Activated T-helper 1 cell treated with anti-CD3 and anti-CD28 coated beads, Interleukin-12 subunit alpha, Interleukin-12 subunit beta, Interleukin-2, Interleukin-4 antibody, amounts not matched to agents 30 ng/mL and 10 ng/mL and 1 ng/mL, durations not matched to agents 14 hours and 24 hours and 36 hours (primary cell): Measurements from ENCODE around the gene TNFRSF25. TPM values are rescaled to one million over a fixed set of nuclear protein-coding genes. Genes with fewer than 3 reads are reported as not detected.
A peak's percentile ranks its signal among the peaks of the same experiment; 100 is the strongest.
"Not testable (repeated sequence)": the region's sequence is repeated elsewhere in the genome, so short reads cannot be mapped to it uniquely, and the experiment has no call there.

Experiments
- DNase-seq: peaks from one replicate; pipeline ENCODE4 v3.0.0; 2021; ENCODE audit warnings: low spot score
- H3K27ac Mint-ChIP-seq: one replicate; pipeline ENCODE4 v1.8.0; 2021; ENCODE audit warnings: mild to moderate bottlenecking, mixed read lengths
- H3K27me3 Mint-ChIP-seq: one replicate; pipeline ENCODE4 v1.8.0; 2022; ENCODE audit warnings: mild to moderate bottlenecking, moderate library complexity, mixed read lengths; ENCODE audit not compliant: insufficient read depth
- H3K36me3 Mint-ChIP-seq: one replicate; pipeline ENCODE4 v1.8.0; 2021; ENCODE audit warnings: low read depth, mixed read lengths
- H3K4me1 Mint-ChIP-seq: one replicate; pipeline ENCODE4 v1.8.0; 2021; ENCODE audit warnings: low read depth, mixed read lengths
- H3K4me3 Mint-ChIP-seq: one replicate; pipeline ENCODE4 v1.8.0; 2021; ENCODE audit warnings: mild to moderate bottlenecking, moderate library complexity, mixed read lengths
- H3K9me3 Mint-ChIP-seq: one replicate; pipeline ENCODE4 v1.8.0; 2021; ENCODE audit warnings: mixed read lengths
- intact Hi-C: fragments of 100-400 bp; cut with micrococcal nuclease; formaldehyde crosslinking; loops from one replicate; pipeline ENCODE4 v1.15.1; 2024
- total RNA-seq: library from RNA; stranded (reverse); gene quantifications from 2 replicates; pipeline ENCODE4 v1.2.3, GENCODE V29; 2022

Gene TNFRSF25
- total RNA-seq, 1 donor from 2014 or later: 151 TPM

- intact Hi-C loops: loop anchor here (1.0 to 5.0 kb wide), 6 partner anchors 15 to 261 kb away; partner anchors contain the start of genes ACOT7, GPR153 and RPL22
- peak; percentile 53 for DNase-seq
- Mint-ChIP-seq H3K27ac (peak overlapping the region; percentile 84), H3K4me1 (peaks cover 45% of the 10 kb centered on the region), H3K27me3 (peaks cover 12% of the 10 kb centered on the region), H3K36me3 (peaks cover 37% of the 10 kb centered on the region), H3K4me3 (peak overlapping the region; percentile 75), H3K9me3 (no peaks in the 10 kb centered on the region)
These were observed 6.1 kb downstream of the TNFRSF25 start for GRCh38 chr1:6459850-6460265.

GRCh38 chr1:6456800-6457466, 9.0 kb downstream of the TNFRSF25 start:
- Mint-ChIP-seq H3K36me3 (peaks cover 18% of the 10 kb centered on the region), H3K4me3 (no peak overlapping the region), H3K9me3 (no peaks in the 10 kb centered on the region), H3K4me1 (peaks cover 26% of the 10 kb centered on the region), H3K27ac (no peak overlapping the region), H3K27me3 (peaks cover 26% of the 10 kb centered on the region)
- intact Hi-C loops: no loop called here
- DNase-seq: no peak

- H3K27ac Mint-ChIP-seq, intact Hi-C loops, DNase-seq, H3K4me3 Mint-ChIP-seq, H3K9me3 Mint-ChIP-seq: not testable (repeated sequence)
- Mint-ChIP-seq H3K4me1 (peaks cover 24% of the 10 kb centered on the region), H3K27me3 (peaks cover 31% of the 10 kb centered on the region), H3K36me3 (peaks cover 12% of the 10 kb centered on the region)
These were observed 10.0 kb downstream of the TNFRSF25 start for GRCh38 chr1:6455752-6456520.

GRCh38 chr1:6454856-6455751, 10.9 kb downstream of the TNFRSF25 start:
- intact Hi-C loops: no loop called here
- Mint-ChIP-seq H3K4me1 (peaks cover 16% of the 10 kb centered on the region), H3K4me3 (no peak overlapping the region), H3K9me3 (no peaks in the 10 kb centered on the region), H3K27me3 (peaks cover 39% of the 10 kb centered on the region), H3K36me3 (peaks cover 7% of the 10 kb centered on the region), H3K27ac (no peak overlapping the region)
- DNase-seq: no peak

GRCh38 chr1:6453895-6454855, 11.8 kb downstream of the TNFRSF25 start:
- H3K36me3 Mint-ChIP-seq, H3K9me3 Mint-ChIP-seq, intact Hi-C loops, H3K4me3 Mint-ChIP-seq, DNase-seq, H3K27ac Mint-ChIP-seq: not testable (repeated sequence)
- H3K27me3 Mint-ChIP-seq: peaks cover 47% of the 10 kb centered on the region
- peaks cover 14% of the 10 kb centered on the region for H3K4me1 Mint-ChIP-seq

- intact Hi-C loops: no loop called here
- DNase-seq: no peak
- Mint-ChIP-seq H3K4me3 (no peak overlapping the region), H3K36me3 (peaks cover 4% of the 10 kb centered on the region), H3K4me1 (peaks cover 16% of the 10 kb centered on the region), H3K27ac (no peak overlapping the region), H3K27me3 (peaks cover 53% of the 10 kb centered on the region), H3K9me3 (no peaks in the 10 kb centered on the region)
These were observed 15.0 kb downstream of the TNFRSF25 start for GRCh38 chr1:6450943-6451373.

- Mint-ChIP-seq H3K4me1 (peaks cover 16% of the 10 kb centered on the region), H3K27me3 (peaks cover 54% of the 10 kb centered on the region)
- DNase-seq, H3K36me3 Mint-ChIP-seq, H3K9me3 Mint-ChIP-seq, H3K4me3 Mint-ChIP-seq, intact Hi-C loops, H3K27ac Mint-ChIP-seq: not testable (repeated sequence)
These were observed 15.5 kb downstream of the TNFRSF25 start for GRCh38 chr1:6450486-6450885.

- Mint-ChIP-seq H3K27me3 (peaks cover 56% of the 10 kb centered on the region), H3K4me3 (no peak overlapping the region), H3K4me1 (peaks cover 17% of the 10 kb centered on the region), H3K36me3 (peaks cover 4% of the 10 kb centered on the region), H3K27ac (no peak overlapping the region), H3K9me3 (no peaks in the 10 kb centered on the region)
- DNase-seq: no peak
- intact Hi-C loops: no loop called here
These were observed 15.9 kb downstream of the TNFRSF25 start for GRCh38 chr1:6450005-6450450.

- peak overlapping the region; percentile 52 for H3K27ac Mint-ChIP-seq
- intact Hi-C loops: loop anchor here (2.0 kb wide), 1 partner anchor 16 kb away; no protein-coding TSS in a partner anchor
These were observed 17.0 kb downstream of the TNFRSF25 start for GRCh38 chr1:6448749-6449631.

GRCh38 chr1:6447818-6448748, 17.9 kb downstream of the TNFRSF25 start:
- Mint-ChIP-seq H3K36me3 (peaks cover 2% of the 10 kb centered on the region), H3K9me3 (no peaks in the 10 kb centered on the region), H3K4me1 (peaks cover 16% of the 10 kb centered on the region), H3K4me3 (no peak overlapping the region), H3K27ac (no peak overlapping the region), H3K27me3 (peaks cover 52% of the 10 kb centered on the region)
- intact Hi-C loops: loop anchor here (2.0 kb wide), 1 partner anchor 17 kb away; no protein-coding TSS in a partner anchor
- no peak for DNase-seq

More at GRCh38 chr1:6448749-6449631, 17.0 kb downstream of the TNFRSF25 start:
- H3K36me3 Mint-ChIP-seq: peaks cover 4% of the 10 kb centered on the region
- H3K4me1 Mint-ChIP-seq: peaks cover 21% of the 10 kb centered on the region
- no peak for DNase-seq
- H3K9me3 Mint-ChIP-seq: no peaks in the 10 kb centered on the region
- H3K27me3 Mint-ChIP-seq: peaks cover 58% of the 10 kb centered on the region
- H3K4me3 Mint-ChIP-seq: peak overlapping the region; percentile 45
